ENCODE results near the gene RHOBTB3. TPM values are rescaled to one million over a fixed set of nuclear protein-coding genes. Genes with fewer than 3 reads are reported as not detected.

The RHOBTB3 gene
- total RNA-seq, 1 experiment from 2014 or later = 84.3 TPM

DNA sequence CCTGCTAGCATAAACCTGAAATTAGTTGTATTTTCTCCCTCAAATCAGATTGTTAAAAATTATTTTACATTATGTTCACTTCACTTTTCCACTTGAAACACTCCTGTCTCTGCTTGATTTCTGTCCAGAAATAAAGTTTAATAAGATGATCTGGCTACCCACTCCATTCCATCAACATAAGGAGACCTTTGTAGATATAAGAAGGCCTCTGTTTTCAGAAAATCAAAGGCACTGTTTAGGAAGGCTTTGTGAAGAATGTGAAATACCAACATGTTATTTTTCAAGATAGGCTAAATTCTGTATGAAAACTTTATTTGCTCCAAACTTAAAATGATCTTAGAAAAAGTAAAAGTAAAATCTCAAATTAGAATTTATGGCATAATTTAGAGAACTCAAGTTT lies 15.1 kb downstream of the RHOBTB3 start (continued):
- TF ChIP-seq REST (IDR thresholded peaks at IDR 0.05; ENCODE audit: low read depth) (no peak), YY1 (IDR thresholded peaks at IDR 0.05; ENCODE audit: extremely low read depth, insufficient replicate concordance, low read depth, low read length) (no peak), TCF7L2 (IDR thresholded peaks at IDR 0.05; ENCODE audit: borderline replicate concordance, extremely low read depth, insufficient read depth, insufficient read length) (no peak), FOSL1 (IDR thresholded peaks at IDR 0.05; ENCODE audit: low read depth) (no peak)

DNA sequence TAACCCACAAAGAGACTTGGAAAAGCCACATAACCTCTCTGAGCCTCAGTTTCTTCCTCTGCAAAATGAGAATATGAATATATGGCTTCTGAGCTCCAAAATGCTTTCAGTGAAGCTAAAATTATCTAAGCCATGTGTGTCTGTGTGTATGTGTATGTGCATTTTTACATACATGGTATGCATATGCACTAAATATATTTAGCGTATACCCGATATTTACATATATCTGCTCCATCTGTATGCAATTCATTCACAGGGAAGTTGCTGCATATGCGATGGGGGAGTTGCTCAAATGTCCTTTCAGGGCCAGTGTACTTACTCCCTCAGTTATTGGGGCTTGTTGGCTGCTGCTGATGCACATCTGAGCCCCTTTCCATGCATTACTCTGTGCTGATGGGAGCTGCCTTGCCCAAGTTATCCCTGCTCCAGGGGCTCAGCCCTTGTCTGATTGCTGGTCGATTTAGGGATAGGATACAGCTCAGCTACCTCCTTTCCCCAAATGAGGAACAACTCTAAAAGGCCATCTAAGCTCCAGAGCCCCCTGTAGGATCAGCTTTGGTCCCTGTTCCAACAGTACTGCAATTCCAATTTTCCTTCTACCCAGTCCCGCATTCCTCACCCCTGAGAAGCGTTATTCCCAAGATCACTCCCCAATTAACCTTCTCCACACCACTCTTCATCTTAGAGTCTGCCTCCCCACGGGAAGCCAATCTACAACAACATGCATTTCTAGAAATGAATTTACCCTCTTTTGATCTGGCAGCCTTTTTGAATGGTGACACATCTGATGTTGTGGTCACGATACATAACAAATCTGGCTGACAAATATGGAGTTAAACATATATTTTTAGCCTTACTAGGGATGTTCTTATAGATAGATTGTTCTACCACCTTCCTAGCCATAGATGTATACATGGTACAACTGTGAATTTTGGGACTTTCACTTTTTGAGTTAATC lies 15.9 kb downstream of the RHOBTB3 start:
- Histone ChIP-seq H3K4me1 (ENCODE audit: control insufficient read depth in 1 of 2, insufficient read depth in 2 of 2, low read length in 2 of 2) (peaks cover 2 to 5% of the 10 kb centered on the region in 2 experiments; a peak in 2 of 4 replicates), H3K9ac (ENCODE audit: low read length) (no peak overlapping the region)
- ATAC-seq = no peak

More for the DNA sequence above, 15.9 kb downstream of the RHOBTB3 start:
- H3K27ac ChIP-seq (ENCODE audit: low read depth, low read length) = no peak overlapping the region
- no peaks in the 10 kb centered on the region for H3K27me3 ChIP-seq (ENCODE audit: insufficient read depth, low read length)
- DNase-seq (ENCODE audit: low read depth, low spot score) = no peak
- ChIA-PET POLR2A (no interaction called here), CTCF (no interaction called here), RAD21 (ENCODE audit: low non-redundant PET in 1 of 2, low total read pairs in 2 of 2, uncharacterized antibody in 2 of 2, unreplicated experiment in 2 of 2) (no interaction called here)
- no TSS peak for BruUV-seq (replicated peaks)
- TF ChIP-seq JUND (IDR thresholded peaks at IDR 0.05) (no peak), ELF1 (IDR thresholded peaks at IDR 0.05; ENCODE audit: borderline replicate concordance, low read depth) (no peak), TCF7L2 (IDR thresholded peaks at IDR 0.05; ENCODE audit: borderline replicate concordance, extremely low read depth, insufficient read depth, insufficient read length) (no peak), POLR2A (IDR thresholded peaks at IDR 0.05; ENCODE audit: borderline replicate concordance, extremely low read depth, insufficient read depth, insufficient read length) (no peak), EGR1 (IDR thresholded peaks at IDR 0.05; ENCODE audit: low read depth) (no peak), ZFX (IDR thresholded peaks at IDR 0.05) (no peak), ZNF274 (IDR thresholded peaks at IDR 0.05; ENCODE audit: low read depth, low read length) (no peak), RAD21 (IDR thresholded peaks at IDR 0.05; ENCODE audit: low read depth) (no peak)
- TF ChIP-seq, protein P1, sequence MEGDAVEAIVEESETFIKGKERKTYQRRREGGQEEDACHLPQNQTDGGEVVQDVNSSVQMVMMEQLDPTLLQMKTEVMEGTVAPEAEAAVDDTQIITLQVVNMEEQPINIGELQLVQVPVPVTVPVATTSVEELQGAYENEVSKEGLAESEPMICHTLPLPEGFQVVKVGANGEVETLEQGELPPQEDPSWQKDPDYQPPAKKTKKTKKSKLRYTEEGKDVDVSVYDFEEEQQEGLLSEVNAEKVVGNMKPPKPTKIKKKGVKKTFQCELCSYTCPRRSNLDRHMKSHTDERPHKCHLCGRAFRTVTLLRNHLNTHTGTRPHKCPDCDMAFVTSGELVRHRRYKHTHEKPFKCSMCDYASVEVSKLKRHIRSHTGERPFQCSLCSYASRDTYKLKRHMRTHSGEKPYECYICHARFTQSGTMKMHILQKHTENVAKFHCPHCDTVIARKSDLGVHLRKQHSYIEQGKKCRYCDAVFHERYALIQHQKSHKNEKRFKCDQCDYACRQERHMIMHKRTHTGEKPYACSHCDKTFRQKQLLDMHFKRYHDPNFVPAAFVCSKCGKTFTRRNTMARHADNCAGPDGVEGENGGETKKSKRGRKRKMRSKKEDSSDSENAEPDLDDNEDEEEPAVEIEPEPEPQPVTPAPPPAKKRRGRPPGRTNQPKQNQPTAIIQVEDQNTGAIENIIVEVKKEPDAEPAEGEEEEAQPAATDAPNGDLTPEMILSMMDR (IDR thresholded peaks at IDR 0.05 in 2 of 3, conservative IDR thresholded peaks at IDR 0.05 in 1 of 3; ENCODE audit: borderline replicate concordance in 1 of 3, insufficient read depth in 1 of 3, low read depth in 2 of 3, low read length in 2 of 3) = no peak
- TF ChIP-seq, protein P2, sequence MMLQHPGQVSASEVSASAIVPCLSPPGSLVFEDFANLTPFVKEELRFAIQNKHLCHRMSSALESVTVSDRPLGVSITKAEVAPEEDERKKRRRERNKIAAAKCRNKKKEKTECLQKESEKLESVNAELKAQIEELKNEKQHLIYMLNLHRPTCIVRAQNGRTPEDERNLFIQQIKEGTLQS (IDR thresholded peaks at IDR 0.05) = no peak
- TF ChIP-seq, protein P3, sequence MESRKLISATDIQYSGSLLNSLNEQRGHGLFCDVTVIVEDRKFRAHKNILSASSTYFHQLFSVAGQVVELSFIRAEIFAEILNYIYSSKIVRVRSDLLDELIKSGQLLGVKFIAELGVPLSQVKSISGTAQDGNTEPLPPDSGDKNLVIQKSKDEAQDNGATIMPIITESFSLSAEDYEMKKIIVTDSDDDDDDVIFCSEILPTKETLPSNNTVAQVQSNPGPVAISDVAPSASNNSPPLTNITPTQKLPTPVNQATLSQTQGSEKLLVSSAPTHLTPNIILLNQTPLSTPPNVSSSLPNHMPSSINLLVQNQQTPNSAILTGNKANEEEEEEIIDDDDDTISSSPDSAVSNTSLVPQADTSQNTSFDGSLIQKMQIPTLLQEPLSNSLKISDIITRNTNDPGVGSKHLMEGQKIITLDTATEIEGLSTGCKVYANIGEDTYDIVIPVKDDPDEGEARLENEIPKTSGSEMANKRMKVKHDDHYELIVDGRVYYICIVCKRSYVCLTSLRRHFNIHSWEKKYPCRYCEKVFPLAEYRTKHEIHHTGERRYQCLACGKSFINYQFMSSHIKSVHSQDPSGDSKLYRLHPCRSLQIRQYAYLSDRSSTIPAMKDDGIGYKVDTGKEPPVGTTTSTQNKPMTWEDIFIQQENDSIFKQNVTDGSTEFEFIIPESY (IDR thresholded peaks at IDR 0.05; ENCODE audit: extremely low read depth, insufficient replicate concordance, low read length) = no peak
- H3K36me3 ChIP-seq (ENCODE audit: control insufficient read depth in 1 of 2, insufficient read depth in 2 of 2, low read length in 2 of 2) = peaks cover 3 to 17% of the 10 kb centered on the region in 2 experiments; a peak in 3 of 4 replicates
- no peaks in the 10 kb centered on the region for H4K20me1 ChIP-seq (ENCODE audit: insufficient read depth)
- H3K79me2 ChIP-seq (ENCODE audit: insufficient read depth, low read length) = no peaks in the 10 kb centered on the region
- H3K4me2 ChIP-seq (ENCODE audit: low read length) = no peak overlapping the region
- no peak overlapping the region for H2AFZ ChIP-seq (ENCODE audit: low read depth, low read length, poor library complexity, severe bottlenecking)
- intact Hi-C loops (cut with micrococcal nuclease) = no loop called here
- no peak overlapping the region for H3K4me3 ChIP-seq (replicated peaks in 1 of 2; ENCODE audit: low read depth in 1 of 2, low read length in 2 of 2)
- H3K9me2 ChIP-seq (ENCODE audit: insufficient read depth) = no peaks in the 10 kb centered on the region
- no peaks in the 10 kb centered on the region for H3K9me3 ChIP-seq (ENCODE audit: control insufficient read depth in 1 of 2, insufficient read depth in 1 of 2, low read depth in 1 of 2, low read length in 2 of 2)
